Stimulated activated CD8-positive, alpha-beta memory T cell treated with anti-CD3 and anti-CD28 coated beads, Interleukin-15, amount 100 ng/mL, for 48 hours (primary cell): ENCODE data around the gene ASAP2.

Source experiments
- DNase-seq, 2 donors: peaks; one replicate each; pipeline ENCODE4 v3.0.0-alpha.2; 2020; ENCODE audit warnings: low read depth in 2 of 2

The ASAP2 gene

DNA sequence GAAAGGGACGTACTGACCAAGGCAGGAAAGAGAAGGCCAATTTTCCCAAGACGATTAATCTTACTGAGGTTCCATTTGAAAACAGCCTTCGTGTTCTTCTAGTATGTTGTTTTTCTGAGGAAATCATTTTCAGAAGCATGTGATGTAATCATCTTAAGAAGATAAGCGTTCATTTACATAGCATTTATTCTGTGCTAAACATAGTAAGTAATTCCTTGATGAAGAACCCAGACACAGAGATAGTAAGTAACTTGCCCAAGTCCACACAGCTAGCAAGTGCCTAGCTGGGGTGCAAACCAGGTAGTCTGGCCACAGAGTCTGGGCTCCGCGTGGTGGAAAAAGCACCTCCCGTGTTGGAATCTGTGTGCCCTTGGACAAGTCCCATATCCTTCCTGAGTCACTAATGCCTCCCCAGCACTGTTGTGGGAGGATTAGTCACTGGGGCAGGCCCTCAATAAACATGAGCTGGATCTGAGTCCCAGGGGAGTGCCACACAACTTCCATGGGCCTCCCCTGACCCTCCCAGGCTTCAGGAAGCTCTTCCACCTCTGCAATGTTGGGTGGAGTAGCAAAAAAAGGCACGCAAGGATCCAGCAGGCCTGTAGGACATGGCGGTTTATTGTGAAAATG lies 26.9 kb upstream of the ASAP2 start:
- no peak for DNase-seq

DNA sequence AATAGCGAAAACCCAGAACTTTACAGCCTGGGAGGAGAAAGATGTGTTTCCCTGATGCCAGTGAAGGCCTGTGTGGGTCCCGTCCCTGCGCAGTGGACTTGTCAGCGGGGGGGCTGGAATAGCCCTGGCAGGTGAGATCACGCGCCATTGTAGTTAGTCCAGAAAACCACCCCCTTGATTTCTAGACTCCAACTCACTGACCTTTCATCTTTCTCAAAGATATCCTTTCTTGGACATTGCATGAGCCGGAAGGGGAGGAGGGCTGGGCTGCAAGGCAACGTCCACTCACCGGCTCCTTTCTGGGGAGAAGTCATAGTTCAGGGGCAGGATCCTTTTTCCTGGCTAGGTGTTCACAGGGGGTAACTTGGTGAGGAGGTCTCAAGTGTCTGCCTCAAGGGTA lies 22.3 kb upstream of the ASAP2 start:
- no peak for DNase-seq

DNA sequence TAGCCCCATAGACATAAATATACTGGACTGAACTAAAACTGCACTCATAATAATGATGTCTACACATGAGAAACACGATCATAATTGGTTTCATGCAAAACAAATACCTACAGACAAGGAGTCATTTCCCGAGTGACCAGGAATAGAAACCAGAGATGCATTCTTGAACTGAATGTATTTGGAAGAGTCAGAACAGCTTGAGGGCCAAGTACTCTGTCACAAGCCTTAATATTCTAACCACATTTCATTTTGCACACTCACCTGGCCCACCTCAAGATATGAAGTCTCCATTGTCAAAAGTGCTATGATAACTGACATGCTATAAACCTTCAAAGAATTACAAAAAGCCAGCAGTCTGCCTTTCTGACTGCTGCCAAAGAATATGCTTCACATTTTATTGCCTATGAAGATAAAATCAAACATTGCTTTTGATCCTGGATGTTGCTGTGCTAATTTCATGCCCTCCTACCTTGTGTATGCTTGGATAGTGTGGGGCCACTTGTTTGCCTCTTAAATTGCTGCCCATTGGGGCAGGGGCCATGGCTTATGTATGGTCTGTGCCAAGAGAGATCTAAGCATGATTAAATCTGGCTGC lies 18.9 kb upstream of the ASAP2 start:
- DNase-seq = no peak

DNA sequence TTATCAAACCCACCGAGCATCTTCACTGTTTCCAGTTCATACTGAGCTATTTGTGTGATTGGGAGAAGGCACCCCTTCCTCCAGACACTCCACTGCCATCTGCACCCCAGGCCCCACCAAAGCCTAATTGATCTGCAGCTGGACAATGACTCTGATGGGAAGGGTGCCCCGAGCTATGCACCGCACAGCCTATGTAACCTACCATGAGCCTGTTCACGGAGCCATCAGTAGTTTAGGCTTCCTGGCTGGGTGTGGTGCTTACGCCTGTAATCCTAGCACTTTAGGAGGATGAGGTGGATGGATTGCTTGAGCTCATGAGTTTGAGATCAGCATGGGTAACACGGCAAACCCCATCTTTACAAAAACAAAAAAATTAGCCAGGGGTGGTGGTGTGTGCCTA lies 17.8 kb upstream of the ASAP2 start:
- no peak for DNase-seq

DNA sequence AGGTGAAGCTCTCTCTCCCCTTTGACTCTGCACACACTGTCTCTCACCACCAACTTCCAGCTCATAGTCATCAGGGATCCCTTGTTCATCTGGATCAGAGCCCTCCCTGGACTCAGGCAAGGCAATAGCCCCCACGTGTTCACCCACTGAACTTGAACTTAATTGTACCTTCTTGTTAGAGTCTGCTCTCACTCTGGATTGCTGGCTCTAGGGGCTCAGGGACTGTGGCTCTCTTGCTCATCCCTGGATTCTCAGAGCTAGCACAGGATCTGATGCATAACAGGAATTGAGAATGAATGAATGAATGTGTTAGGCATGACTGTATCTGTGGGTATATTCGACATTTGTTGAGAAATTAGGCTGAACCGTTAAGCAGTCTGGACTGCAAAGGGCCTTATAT lies 16.7 kb upstream of the ASAP2 start:
- DNase-seq = no peak

DNA sequence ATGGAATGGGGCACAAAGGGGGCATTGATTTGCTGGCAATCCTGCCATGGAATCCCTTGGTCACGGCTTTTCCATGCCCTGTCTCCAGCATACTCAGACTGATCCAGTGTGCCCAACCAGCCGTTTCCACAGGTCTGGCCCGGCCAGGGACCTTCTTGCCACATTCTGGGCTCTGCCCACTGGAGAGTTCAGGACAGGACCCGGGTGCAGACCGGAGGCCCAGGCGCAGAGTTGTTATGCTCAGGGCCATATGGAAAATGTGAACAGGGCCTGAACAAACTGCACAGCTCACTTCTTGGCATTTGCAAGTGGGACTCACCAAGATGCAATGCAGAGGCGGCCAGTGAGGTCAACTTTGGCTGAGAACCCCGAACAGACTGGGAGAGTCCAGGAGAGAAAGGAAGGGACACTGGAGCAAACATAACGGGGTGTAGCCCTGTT lies 15.6 kb upstream of the ASAP2 start:
- DNase-seq = no peak

DNA sequence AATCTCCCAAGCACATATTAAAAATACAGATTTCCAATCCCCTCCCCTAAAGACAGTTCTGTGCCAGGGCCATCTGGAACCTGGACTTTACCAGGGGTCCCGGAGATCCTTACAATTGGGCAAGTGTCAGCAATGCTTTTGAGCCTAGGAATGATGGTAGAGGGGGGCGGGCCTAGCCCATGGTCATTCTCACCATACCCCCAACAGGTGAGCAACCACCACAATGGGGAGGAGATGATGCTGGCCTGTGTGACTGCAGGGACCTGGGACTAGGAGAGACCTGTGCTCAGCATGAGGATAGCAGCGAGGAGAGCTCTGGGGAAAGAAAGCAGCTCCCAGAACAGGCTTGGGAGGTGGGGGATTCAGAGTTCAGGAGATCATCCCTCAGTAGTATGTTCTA lies 13.9 kb upstream of the ASAP2 start:
- no peak for DNase-seq

DNA sequence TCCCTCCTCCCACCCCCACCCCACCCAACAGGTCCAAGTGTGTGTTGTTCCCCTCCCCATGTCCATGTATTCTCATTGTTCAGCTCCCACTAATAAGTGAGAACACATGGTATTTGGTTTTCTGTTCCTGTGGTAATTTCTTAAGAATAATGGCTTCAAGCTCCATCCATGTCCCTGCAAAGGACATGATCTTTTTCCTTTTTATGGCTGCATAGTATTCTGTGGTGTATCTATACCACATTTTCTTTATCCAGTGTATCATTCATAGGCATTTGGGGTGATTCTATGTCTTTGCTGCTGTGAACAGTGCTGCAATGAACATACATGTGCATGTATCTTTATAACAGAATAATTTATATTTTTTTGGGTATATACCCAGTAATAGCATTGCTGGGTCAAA lies 12.3 kb upstream of the ASAP2 start:
- no peak for DNase-seq

DNA sequence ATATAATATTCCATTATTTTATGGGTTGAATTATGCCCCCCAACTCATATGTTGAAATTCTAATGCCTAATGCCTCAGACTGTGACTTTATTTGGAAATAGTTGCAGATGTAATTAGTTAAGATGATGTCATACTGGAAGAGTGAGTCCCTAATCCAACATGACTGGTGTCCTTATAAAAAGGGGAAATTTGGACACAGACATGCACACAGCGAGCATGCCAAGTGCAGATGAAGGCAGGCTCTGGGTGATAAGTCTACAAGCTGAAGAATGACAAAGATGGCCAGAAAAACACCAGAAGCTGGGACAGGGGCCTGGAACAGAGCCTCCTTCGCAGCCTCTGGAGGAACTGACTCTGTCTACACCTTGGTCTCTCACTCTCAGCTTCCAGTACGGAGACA lies 10.0 kb upstream of the ASAP2 start:
- DNase-seq = no peak

DNA sequence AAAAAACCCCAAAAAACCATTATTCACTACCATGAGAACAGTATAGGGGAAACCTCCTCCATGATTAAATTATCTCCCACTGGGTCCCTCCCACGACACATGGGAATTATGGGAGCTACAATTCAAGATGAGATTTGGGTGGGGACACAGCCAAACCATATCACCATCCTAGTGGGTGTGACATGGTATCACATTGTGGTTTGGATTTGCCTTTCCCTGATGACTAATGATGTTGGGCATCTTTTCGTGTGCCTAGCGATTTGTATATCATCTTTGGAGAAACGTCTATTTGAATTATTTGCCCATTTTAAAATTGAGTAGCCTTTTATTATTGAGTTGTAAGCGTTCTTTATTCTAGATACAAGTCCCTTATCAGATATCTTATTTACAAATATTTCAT lies 8.7 kb upstream of the ASAP2 start:
- no peak for DNase-seq

DNA sequence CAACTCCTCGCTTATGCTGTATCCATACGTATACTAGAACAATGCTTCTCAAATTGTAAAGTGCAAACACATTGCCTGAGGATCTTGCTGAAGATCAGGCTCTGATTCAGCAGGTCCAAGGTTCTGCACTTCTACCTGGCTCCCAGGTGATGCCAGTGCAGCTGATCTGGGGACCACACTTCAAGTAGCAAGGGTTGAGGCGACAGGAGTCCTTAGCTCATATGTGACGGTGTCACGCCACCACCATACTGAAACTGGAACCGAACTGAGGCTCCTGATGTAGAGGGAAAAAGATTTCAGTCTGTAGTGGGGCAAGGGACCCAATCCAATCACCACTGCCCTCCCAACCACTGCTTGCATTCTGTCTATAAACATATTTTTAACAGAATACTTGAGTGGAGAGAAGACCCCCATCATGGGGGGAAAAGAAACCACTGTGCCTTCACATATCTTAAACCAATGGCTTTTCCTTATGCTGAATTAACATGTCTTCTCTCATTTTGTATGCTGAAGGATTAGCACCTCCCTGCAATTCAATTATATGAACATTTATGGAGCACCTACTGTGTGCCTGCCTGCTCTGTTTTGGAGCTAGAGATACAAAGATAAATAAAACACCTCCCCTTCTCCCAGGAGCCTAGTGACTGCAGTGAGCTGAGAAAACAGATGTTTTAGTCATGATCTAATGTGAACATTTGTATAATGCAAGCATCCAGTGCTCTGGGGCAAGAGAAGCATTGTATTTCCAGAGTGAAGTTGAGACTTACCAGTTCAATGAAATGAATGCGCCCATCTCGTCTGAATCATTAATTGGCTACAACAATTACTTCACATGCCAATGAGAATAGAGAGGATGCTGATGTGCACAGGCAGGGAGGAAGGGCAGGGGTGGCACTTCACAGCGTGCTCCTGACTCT lies 6.6 kb upstream of the ASAP2 start:
- DNase-seq = no peak

DNA sequence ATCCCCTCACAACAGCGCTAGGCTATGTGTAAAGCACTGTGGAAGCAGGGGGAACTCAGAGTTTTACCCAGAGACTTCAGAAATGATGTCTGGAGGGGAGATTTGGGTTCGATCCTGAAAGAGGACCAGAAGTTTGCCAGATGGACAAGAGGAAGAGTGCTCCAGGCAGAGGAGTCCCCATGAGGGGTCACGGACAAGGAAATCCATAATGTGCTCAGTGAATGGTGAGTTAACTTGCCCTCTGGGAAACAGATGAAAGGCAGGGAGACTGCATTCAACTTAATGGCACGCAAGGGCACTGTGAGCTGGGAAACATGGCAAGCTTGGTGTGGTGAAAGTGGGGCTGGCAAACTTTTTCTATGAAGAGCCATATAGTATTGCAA lies 6.0 kb upstream of the ASAP2 start:
- DNase-seq = no peak

DNA sequence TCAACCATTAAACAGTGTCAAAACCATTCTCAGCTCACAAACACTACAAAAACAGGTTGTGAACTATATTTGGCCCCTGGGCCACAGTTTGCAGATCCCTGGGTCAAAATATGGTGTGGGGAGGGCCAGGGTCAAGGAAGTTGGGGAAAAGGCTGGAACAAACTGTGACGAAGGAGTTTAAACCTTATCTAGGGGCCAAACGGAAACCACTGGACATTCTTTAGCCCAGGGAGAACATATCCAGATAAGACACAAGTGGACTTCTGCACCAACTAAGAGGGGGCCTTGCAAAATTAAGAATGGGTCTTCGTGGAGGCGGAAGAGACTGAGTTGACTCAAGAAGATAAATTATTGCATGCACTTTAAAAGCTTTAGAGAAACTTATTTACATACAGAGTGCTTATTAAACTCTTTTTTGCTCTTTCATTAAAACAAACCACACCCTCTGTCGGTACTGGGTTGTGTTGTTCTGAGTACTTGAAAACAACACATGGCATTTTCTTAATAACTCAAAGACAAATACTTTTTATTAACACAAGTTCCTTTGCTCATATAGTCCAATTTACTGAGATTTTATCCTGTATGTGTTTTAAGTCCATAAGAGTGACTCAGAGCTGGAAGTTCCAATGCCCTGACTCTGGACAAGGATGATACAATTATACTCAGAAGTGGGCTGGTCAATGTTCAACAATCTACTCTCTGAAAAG lies 5.3 kb upstream of the ASAP2 start:
- DNase-seq = no peak

DNA sequence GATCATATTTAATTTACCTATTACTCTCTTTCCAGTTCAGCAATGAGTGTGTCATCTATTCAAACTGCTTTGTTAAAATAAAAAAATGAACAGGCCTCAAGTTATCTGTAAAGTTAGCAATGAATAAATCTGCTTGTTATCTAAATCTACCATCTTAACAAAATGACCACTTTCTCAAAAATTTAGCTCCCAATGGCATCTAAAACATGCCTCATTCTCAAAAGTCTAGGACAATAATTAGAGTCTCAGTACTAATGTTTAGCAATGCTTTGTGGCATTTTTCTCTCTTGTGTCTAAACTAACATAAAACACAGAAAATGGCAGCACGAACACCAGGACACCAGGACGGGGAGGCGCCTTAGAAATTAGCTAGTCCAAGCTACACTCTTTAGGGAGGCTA lies 3.6 kb upstream of the ASAP2 start:
- no peak for DNase-seq

DNA sequence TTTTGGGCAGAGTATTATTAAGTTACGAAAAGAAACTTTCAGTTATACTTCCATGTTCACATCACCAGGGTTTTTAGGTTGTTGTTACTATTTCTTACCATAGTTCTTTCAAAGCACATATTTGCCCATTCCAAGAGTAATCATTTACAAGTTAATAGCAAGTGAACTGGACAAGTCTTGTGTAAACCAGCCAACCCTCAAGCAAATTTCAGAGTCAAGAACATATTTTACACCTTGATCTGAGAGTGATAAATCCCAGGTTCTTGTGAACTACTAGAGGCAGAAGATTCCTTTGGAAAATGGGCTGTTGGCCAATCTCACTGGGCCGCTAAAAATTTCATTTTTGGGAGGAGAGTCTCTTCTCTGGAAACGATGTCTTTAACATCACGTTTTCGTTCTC lies 2.7 kb upstream of the ASAP2 start:
- DNase-seq = no peak

DNA sequence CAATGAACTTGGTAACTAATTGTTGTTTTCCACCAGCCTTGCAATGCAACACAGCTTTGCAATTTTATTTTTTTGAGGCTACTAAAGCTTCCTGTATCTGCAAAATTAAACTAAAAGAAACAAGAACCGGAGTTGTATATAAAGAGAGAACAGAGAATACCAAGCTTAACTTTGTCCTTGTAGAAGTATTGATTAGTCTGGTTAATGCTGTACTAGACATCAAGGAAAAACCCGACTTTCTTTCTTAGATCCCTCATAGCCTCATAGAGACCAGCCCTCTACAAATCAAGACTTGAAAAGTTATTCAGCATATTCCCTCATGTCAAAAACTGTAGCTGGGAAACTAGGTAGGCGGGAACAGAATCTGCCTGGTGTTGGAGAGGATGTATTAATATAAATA lies 1.7 kb upstream of the ASAP2 start:
- no peak for DNase-seq

DNA sequence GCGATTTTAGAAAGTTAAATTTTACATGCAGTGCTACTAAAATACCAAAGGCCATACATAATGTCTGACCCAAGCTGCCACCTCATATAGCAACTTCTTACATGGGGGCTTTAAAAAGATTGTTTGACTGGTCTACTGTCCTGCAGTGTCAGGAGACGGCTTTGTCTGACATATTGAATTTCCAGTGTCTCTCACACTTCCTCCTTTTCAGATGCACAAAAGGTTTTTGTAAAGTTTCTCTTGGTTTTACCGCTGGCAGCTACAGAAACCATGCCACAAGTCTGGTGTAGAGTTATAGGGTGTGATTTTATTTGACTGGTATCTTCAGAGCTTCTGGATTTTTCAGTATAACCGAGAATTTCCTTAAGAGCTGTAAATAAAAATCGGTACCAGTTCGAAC lies 1.1 kb upstream of the ASAP2 start:
- DNase-seq = no peak

DNA sequence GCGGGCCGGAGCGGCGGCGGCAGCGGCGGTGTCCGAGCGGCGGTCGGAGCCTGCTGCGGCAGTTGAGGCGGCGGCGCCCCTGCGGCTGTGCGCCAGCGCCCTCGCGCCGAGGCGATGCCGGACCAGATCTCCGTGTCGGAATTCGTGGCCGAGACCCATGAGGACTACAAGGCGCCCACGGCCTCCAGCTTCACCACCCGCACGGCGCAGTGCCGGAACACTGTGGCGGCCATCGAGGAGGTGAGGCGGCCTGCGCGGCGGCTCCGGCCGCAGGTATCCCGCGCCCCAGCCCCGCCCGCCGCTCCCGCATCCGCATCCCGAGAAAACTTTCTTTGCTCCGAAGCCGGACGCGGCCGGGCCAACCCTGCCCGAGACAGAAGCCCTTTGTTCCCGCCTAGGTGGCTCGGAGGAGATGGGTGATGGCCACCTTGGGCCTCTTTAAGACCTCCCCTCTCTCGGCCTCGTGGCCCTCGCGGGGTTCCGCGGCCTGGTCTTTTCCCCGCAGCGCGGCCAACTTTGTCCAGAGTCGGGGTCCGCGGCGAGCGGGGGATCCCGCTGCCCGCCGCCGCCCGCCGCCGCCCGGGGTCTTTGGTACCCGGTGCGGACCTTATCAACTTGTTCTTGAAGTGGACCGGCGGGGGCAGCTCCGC lies 504 bp downstream of the ASAP2 start:
- DNase-seq = no peak

DNA sequence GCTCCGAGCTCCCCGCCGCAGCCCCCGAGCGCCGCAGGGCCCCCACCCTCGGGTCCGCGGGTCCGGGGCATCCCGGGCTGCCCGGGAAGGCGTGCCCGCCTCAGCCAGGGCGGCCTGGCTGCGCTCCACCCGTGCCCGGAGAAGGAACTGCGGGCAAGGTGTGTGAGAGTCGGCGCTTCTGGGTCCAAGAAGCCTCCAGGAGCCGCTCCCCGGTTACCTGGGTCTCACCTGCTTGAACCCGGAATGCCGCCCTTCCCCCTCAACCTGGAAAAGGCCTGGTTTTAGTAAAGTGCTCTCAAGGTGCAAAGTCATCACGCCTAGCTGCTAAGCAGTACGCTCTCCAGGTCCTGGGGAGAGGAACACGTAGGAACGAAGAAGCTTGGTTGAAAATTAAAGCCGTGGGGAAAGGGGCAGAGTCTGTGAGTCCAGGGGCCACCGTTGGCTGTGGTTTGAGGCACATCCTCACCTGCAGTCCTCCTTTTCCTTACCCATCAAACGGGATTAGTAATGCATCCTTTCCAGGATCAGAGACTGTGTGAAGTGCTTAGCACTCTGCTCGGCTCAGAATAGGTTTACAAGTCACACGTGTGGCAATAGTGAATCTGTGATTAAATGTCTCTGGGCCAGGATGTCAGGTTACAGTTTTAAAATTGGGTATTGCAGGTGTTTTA lies 1.2 kb downstream of the ASAP2 start:
- no peak for DNase-seq

DNA sequence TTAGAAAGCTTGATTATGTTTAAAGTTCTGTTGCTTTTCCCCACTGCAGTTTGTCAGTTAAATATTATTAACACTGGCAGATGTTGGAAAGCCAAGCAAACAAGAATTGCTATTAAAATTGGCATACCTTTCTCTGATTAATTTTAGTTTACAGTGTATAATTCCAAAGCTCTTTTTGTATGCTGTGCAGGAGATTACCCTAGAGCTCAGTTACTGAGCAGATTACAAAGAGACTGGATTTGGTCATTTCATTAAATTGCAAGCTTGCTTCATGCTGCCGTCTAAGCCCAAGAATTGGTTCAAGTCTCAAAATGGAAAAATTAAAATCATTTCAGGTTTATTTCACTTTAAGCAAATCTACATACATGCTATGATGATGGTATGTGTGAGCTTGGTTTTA lies 2.3 kb downstream of the ASAP2 start:
- no peak for DNase-seq

DNA sequence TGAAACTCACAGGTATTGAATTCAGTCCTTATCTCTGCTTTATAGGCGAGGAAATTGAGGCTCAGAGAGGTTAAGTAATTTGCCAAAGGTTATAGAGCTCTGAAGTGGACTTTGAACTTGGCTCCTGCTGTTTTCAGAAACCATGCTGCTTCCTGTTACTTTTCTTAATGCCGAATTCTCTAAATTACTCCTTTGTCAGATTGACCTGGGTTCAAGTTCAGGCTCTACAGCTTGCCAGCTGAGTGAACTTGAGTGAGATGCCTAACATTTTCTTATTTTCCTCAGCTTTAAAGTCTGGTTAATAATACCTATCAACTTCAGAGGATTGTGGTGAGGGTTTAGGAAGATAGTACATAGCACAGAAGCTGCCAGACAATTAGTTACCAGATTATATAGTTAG lies 3.4 kb downstream of the ASAP2 start:
- DNase-seq = no peak
